Neural crest cell (in vitro differentiated cells): ENCODE results near the gene MKLN1. TPM values are rescaled to one million over a fixed set of nuclear protein-coding genes. Genes with fewer than 3 reads are reported as not detected.

Source experiments
- DNase-seq: peaks from one replicate; pipeline ENCODE4 v3.0.0; 2021; ENCODE audit warnings: low read depth, mixed read lengths, low spot score
- H3K27ac Mint-ChIP-seq: one replicate; pipeline ENCODE4 v1.8.0; 2021; ENCODE audit warnings: mild to moderate bottlenecking, mixed read lengths; ENCODE audit not compliant: unreplicated experiment
- H3K27me3 Mint-ChIP-seq: 2 replicates; pipeline ENCODE4 v1.8.0; 2021; ENCODE audit warnings: low read depth, mild to moderate bottlenecking, mixed read lengths
- H3K36me3 Mint-ChIP-seq: 2 replicates; pipeline ENCODE4 v1.8.0; 2021; ENCODE audit warnings: low read depth, mild to moderate bottlenecking, mixed read lengths
- H3K4me1 Mint-ChIP-seq: 2 replicates; pipeline ENCODE4 v1.8.0; 2021; ENCODE audit warnings: mixed read lengths
- H3K4me3 Mint-ChIP-seq: one replicate; pipeline ENCODE4 v1.8.0; 2021; ENCODE audit warnings: mild to moderate bottlenecking, mixed read lengths
- H3K9me3 Mint-ChIP-seq: 2 replicates; pipeline ENCODE4 v1.8.0; 2021; ENCODE audit warnings: mixed read lengths
- total RNA-seq: library from RNA; stranded (reverse); gene quantifications from 2 replicates; pipeline ENCODE4 v1.2.1, GENCODE V29; 2021
- TF ChIP-seq, protein P1 (sequence below): fragments of 200-600 bp; sonication (generic); conservative IDR thresholded peaks from 2 replicates; pipeline ENCODE4 v1.5.0; 2021; ENCODE audit warnings: antibody characterized with exemption, mild to moderate bottlenecking

MKLN1 gene
- total RNA-seq, 1 donor from 2014 or later: 45.7 TPM

DNA sequence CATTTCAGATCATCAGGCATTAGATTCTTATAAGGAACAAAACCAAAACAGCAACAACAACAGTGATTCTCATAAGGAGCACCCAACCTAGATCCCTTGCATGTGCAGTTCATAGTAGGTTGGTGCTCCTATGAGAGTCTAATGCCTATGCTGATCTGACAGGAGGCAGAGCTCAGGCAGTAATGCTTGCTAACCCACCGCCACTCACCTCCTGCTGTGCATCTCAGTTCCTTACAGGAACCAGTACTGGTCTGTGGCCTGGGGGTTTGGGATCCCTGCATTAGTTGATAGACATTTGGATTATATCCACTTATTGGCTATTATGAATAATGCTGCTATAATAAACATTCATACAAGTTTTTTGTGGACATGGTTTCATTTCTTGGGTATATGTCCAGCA is 14.0 kb downstream of the MKLN1 start:
- H3K4me3 Mint-ChIP-seq: no peak overlapping the region
- peaks cover 16% of the 10 kb centered on the region for H3K9me3 Mint-ChIP-seq
- H3K4me1 Mint-ChIP-seq: peaks cover 10% of the 10 kb centered on the region
- no peaks in the 10 kb centered on the region for H3K27me3 Mint-ChIP-seq
- DNase-seq: no peak
- TF ChIP-seq, protein P1, sequence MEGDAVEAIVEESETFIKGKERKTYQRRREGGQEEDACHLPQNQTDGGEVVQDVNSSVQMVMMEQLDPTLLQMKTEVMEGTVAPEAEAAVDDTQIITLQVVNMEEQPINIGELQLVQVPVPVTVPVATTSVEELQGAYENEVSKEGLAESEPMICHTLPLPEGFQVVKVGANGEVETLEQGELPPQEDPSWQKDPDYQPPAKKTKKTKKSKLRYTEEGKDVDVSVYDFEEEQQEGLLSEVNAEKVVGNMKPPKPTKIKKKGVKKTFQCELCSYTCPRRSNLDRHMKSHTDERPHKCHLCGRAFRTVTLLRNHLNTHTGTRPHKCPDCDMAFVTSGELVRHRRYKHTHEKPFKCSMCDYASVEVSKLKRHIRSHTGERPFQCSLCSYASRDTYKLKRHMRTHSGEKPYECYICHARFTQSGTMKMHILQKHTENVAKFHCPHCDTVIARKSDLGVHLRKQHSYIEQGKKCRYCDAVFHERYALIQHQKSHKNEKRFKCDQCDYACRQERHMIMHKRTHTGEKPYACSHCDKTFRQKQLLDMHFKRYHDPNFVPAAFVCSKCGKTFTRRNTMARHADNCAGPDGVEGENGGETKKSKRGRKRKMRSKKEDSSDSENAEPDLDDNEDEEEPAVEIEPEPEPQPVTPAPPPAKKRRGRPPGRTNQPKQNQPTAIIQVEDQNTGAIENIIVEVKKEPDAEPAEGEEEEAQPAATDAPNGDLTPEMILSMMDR: no peak
- peaks cover 19% of the 10 kb centered on the region for H3K36me3 Mint-ChIP-seq
- H3K27ac Mint-ChIP-seq: no peak overlapping the region

DNA sequence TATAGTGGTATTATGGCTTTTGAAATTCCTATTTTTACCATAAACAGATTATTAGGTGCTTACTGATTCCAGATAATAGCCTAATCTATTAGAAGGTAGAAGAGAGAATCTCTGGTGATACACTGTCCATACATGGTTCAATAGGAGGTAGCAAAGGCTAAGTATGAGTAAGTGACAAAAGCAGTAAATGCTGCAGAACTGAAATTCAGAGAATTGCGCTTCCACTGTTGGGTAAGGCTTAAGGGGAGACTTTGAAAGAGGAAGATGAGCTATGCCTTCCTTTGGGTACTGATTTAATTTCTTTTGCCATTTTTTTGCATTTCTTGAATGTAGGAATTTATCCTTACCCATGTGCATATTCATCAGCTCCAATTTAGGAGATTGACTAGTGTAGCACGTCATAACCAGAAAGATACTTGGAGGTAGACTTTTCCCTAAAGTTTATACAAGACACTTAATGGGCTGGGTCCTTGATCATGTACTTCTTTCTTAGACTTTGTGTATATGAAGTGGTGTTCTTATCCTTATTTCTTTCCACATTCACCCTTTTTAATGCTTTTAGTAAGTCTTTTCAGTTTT is 15.3 kb downstream of the MKLN1 start:
- peaks cover 17% of the 10 kb centered on the region for H3K4me1 Mint-ChIP-seq
- TF ChIP-seq, protein P1: no peak
- H3K9me3 Mint-ChIP-seq: peaks cover 10% of the 10 kb centered on the region
- no peaks in the 10 kb centered on the region for H3K27me3 Mint-ChIP-seq
- H3K4me3 Mint-ChIP-seq: no peak overlapping the region
- H3K36me3 Mint-ChIP-seq: peaks cover 13% of the 10 kb centered on the region
- H3K27ac Mint-ChIP-seq: no peak overlapping the region
- DNase-seq: no peak

- Mint-ChIP-seq H3K9me3 (peaks cover 6% of the 10 kb centered on the region), H3K27me3 (no peaks in the 10 kb centered on the region), H3K4me1 (peaks cover 11% of the 10 kb centered on the region), H3K27ac (no peak overlapping the region), H3K36me3 (peaks cover 4% of the 10 kb centered on the region), H3K4me3 (no peak overlapping the region)
- no peak for DNase-seq
- TF ChIP-seq, protein P1: no peak
Observed at GRCh38 chr7:131346885-131347592, 19.4 kb downstream of the MKLN1 start.

DNA sequence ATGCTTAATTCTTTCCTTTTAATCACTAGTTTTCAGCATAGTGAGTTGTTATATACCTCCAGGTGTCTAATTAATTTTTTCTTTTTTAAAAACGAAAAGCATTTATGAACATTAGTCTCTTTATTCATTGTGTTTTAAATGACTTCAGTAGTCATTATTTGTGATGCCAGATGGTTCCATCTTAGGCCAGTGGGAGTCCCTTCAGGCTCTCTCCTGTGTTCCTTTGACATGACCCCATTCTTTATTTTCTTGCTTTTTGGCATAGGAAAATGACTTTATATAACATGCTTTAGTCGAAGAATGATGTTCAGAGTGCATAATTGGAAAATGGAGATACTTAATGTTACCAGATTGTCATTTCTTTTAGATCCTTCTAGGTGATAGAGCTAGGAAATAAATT is 24.4 kb downstream of the MKLN1 start:
- H3K36me3 Mint-ChIP-seq: peaks cover 6% of the 10 kb centered on the region
- H3K27me3 Mint-ChIP-seq: no peaks in the 10 kb centered on the region
- no peak overlapping the region for H3K4me3 Mint-ChIP-seq
- H3K9me3 Mint-ChIP-seq: peaks cover 7% of the 10 kb centered on the region
- peaks cover 28% of the 10 kb centered on the region for H3K4me1 Mint-ChIP-seq
- no peak overlapping the region for H3K27ac Mint-ChIP-seq
- no peak for DNase-seq
- TF ChIP-seq, protein P1: no peak

- no peak for DNase-seq
- no peak overlapping the region for H3K27ac Mint-ChIP-seq
- TF ChIP-seq, protein P1: no peak
- H3K4me3 Mint-ChIP-seq: no peak overlapping the region
- peaks cover 7% of the 10 kb centered on the region for H3K9me3 Mint-ChIP-seq
- peaks cover 37% of the 10 kb centered on the region for H3K4me1 Mint-ChIP-seq
- H3K27me3 Mint-ChIP-seq: no peaks in the 10 kb centered on the region
- peaks cover 6% of the 10 kb centered on the region for H3K36me3 Mint-ChIP-seq
Observed at GRCh38 chr7:131354390-131354789, 26.7 kb downstream of the MKLN1 start.
